Endothelial cell of umbilical vein (primary cell): ENCODE data around the gene INMT. TPM values are rescaled to one million over a fixed set of nuclear protein-coding genes. Genes with fewer than 3 reads are reported as not detected.

Source experiments
- BruUV-seq: library from RNA; stranded (reverse); fragments of 400-500 nt; replicated peaks from 2 replicates; lab custom pipeline; 2021; lab: Mats Ljungman, UMichigan
- CTCF ChIA-PET: fragments of 300-600, 350-600 bp; sonication (Branson Sonifier 250); formaldehyde crosslinking; loops from one replicate; lab custom pipeline; 2021; ENCODE audit warnings: antibody characterized with exemption, inconsistent platforms; lab: Charles Lee
- POLR2A ChIA-PET: fragments of 300-600, 350-600 bp; sonication (Branson Sonifier 250); formaldehyde crosslinking; loops from one replicate; lab custom pipeline; 2021; ENCODE audit warnings: antibody characterized with exemption, inconsistent platforms; lab: Charles Lee
- DNase-seq: peaks from one replicate; pipeline ENCODE4 v3.0.0-alpha.2; 2011; ENCODE audit warnings: low read depth, low spot score
- FAIRE-seq: peaks from 2 replicates; lab custom pipeline; 2011; peaks lifted over from hg19 to GRCh38; lab: Jason Lieb, UNC
- H2AFZ ChIP-seq: 2 replicates; pipeline ENCODE4 v1.6.0; 2012; ENCODE audit warnings: low read depth, low read length, control low read depth, inconsistent platforms
- H3K27ac ChIP-seq: 2 replicates; pipeline ENCODE4 v1.5.1; 2011; ENCODE audit warnings: low read depth, mild to moderate bottlenecking, control low read depth, low read length, moderate library complexity; ENCODE audit not compliant: insufficient read depth
- H3K27me3 ChIP-seq, 2 experiments: 2 replicates each; pipeline versions ENCODE4 v1.6.0 to v1.6.1; 2011; ENCODE audit warnings: low read length in 2 of 2, mixed read lengths in 1 of 2; ENCODE audit not compliant: control insufficient read depth in 2 of 2, insufficient read depth in 2 of 2
- H3K36me3 ChIP-seq, 2 experiments: 2 replicates in 1 of 2; 3 replicates in 1 of 2; pipeline ENCODE4 v1.5.1; 2011; ENCODE audit warnings: low read length in 2 of 2, mild to moderate bottlenecking in 1 of 2, moderate library complexity in 1 of 2; ENCODE audit not compliant: control insufficient read depth in 2 of 2, insufficient read depth in 2 of 2; ENCODE audit errors: extremely low read depth in 1 of 2
- H3K4me1 ChIP-seq: 3 replicates; pipeline ENCODE4 v1.5.1; 2011; ENCODE audit warnings: mild to moderate bottlenecking, low read length; ENCODE audit not compliant: control insufficient read depth, insufficient read depth; ENCODE audit errors: extremely low read depth
- H3K4me2 ChIP-seq: 2 replicates; pipeline ENCODE4 v1.6.1; 2011; ENCODE audit warnings: low read length, control low read depth, mixed read lengths; ENCODE audit not compliant: insufficient read depth
- H3K4me3 ChIP-seq, 3 experiments: fragments of 200-600 bp in 1 of 3; sonication (generic), shearing (Covaris generic) in 1 of 3; replicated peaks in 1 of 3; 2 replicates each; pipeline ENCODE4 v1.5.1; 2011 to 2016; ENCODE audit warnings: control low read depth in 3 of 3, low read length in 3 of 3, mild to moderate bottlenecking in 2 of 3, inconsistent platforms in 1 of 3, low read depth in 1 of 3, moderate library complexity in 1 of 3; ENCODE audit not compliant: insufficient read depth in 1 of 3
- H3K79me2 ChIP-seq: 2 replicates; pipeline ENCODE4 v1.6.0; 2012; ENCODE audit warnings: low read length, inconsistent platforms; ENCODE audit not compliant: control insufficient read depth, insufficient read depth
- H3K9ac ChIP-seq: replicated peaks from 2 replicates; pipeline ENCODE3; 2011; ENCODE audit warnings: low read length, control low read depth; ENCODE audit not compliant: insufficient read depth; ENCODE audit errors: extremely low read depth
- H3K9me1 ChIP-seq: replicated peaks from 3 replicates; pipeline ENCODE4 v1.6.0; 2011; ENCODE audit warnings: mild to moderate bottlenecking, low read length; ENCODE audit not compliant: control insufficient read depth, insufficient read depth; ENCODE audit errors: extremely low read depth
- H3K9me3 ChIP-seq: replicated peaks from 2 replicates; pipeline ENCODE4 v1.5.1; 2012; ENCODE audit warnings: low read length, inconsistent platforms; ENCODE audit not compliant: control insufficient read depth, insufficient read depth
- H4K20me1 ChIP-seq: replicated peaks from 2 replicates; pipeline ENCODE3; 2011; ENCODE audit warnings: mild to moderate bottlenecking, low read length; ENCODE audit not compliant: control insufficient read depth, insufficient read depth; ENCODE audit errors: extremely low read depth
- EZH2 ChIP-seq: IDR thresholded peaks from 2 replicates; pipeline ENCODE4 v1.6.1; 2012; ENCODE audit warnings: borderline replicate concordance, low read depth, mild to moderate bottlenecking, moderate library complexity, low read length, inconsistent platforms; ENCODE audit not compliant: severe bottlenecking
- FOS ChIP-seq: IDR thresholded peaks from 2 replicates; pipeline ENCODE4 v1.6.1; 2011; ENCODE audit warnings: mild to moderate bottlenecking, low read length, moderate library complexity, borderline replicate concordance; ENCODE audit not compliant: insufficient read depth
- GATA2 ChIP-seq: IDR thresholded peaks from 2 replicates; pipeline ENCODE4 v1.7.0; 2011; ENCODE audit warnings: low read depth, mild to moderate bottlenecking, moderate library complexity, mixed read lengths, low read length; ENCODE audit not compliant: insufficient read length, insufficient read depth
- JUN ChIP-seq: IDR thresholded peaks from 2 replicates; pipeline ENCODE4 v1.6.1; 2011; ENCODE audit warnings: borderline replicate concordance, low read depth; ENCODE audit not compliant: insufficient read length, insufficient read depth
- MYC ChIP-seq: IDR thresholded peaks from one replicate; pipeline ENCODE4 v1.6.1; 2011; ENCODE audit warnings: mild to moderate bottlenecking, low read depth, low read length
- POLR2A ChIP-seq: IDR thresholded peaks from 2 replicates; pipeline ENCODE4 v1.6.1; 2012; ENCODE audit warnings: low read depth, mild to moderate bottlenecking, control low read depth, low read length
- POLR2AphosphoS5 ChIP-seq: IDR thresholded peaks from 2 replicates; pipeline ENCODE4 v1.6.1; 2012; ENCODE audit warnings: low read depth, mild to moderate bottlenecking, control low read depth, low read length, moderate library complexity; ENCODE audit not compliant: insufficient read depth
- dilution Hi-C: fragments of 300-500 bp; cut with MboI; formaldehyde crosslinking; loops from one replicate; pipeline ENCODE4 v1.15.0; 2019; ENCODE audit warnings: low sequenced_read_pairs; ENCODE audit not compliant: extremely low pct_ligation_motif_present
- intact Hi-C: fragments of 100-400 bp; cut with micrococcal nuclease; formaldehyde crosslinking; loops from one replicate; pipeline ENCODE4 v1.10.0; 2022
- polyA plus RNA-seq, 4 experiments: library from polyadenylated mRNA; depleted of rRNA in 3 of 4; stranded (reverse) in 3 of 4; unstranded in 1 of 4; fragments of >200 nt; gene quantifications; 2 replicates each; pipeline versions ENCODE4 v1.2.1 to v1.2.3, GENCODE V29; 2011 to 2012; ENCODE audit warnings: missing spikeins in 1 of 4
- total RNA-seq: library from RNA; stranded (reverse); gene quantifications from 2 replicates; pipeline ENCODE4 v1.2.3, GENCODE V29; 2021
- TF ChIP-seq, protein P1 (sequence below): IDR thresholded peaks from 2 replicates; pipeline ENCODE4 v1.6.1; 2011; ENCODE audit not compliant: insufficient read depth, insufficient read length
- TF ChIP-seq, protein P2 (sequence below), 2 donors: IDR thresholded peaks; 1 replicate in 1 of 2; 2 replicates in 1 of 2; pipeline ENCODE4 v1.5.1; 2011; ENCODE audit warnings: low read length in 2 of 2, mild to moderate bottlenecking in 2 of 2, moderate library complexity in 2 of 2, control low read depth in 1 of 2, inconsistent platforms in 1 of 2, low read depth in 1 of 2; ENCODE audit not compliant: insufficient read depth in 1 of 2; ENCODE audit errors: extremely low read depth in 1 of 2

The INMT gene
- total and polyA plus RNA-seq, 2 donors (not counting 3 experiments of a cell fraction or from before 2014, with no cell fraction given) = not detected

DNA sequence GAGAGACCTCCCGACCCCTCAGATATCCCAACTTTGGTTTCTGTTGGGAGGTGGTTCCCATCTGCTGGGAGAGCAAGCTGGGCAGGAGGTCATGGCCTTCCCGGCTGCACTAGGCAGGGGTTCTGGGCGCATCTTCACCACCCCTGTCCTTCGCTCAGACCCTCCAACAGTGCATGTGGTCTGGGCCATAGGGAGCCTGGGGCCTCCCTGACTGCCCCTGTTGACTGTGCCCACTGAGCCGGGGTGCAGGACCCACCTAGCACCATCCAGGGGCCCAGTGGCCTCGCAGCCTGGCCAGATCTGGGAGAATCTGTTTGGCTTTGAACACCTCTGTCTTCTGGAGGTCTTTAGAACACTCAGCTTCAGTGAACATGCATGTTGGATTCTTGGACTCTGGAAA lies 18.7 kb upstream of the INMT start:
- no peaks in the 10 kb centered on the region for H3K9me1 ChIP-seq
- no peaks in the 10 kb centered on the region for H3K79me2 ChIP-seq
- H4K20me1 ChIP-seq = no peaks in the 10 kb centered on the region
- H3K9ac ChIP-seq = no peak overlapping the region
- H3K27ac ChIP-seq = no peak overlapping the region
- DNase-seq = no peak
- H3K36me3 ChIP-seq = no peaks in the 10 kb centered on the region
- intact Hi-C loops = no loop called here
- no peak for TF ChIP-seq JUN
- TF ChIP-seq, protein P1, sequence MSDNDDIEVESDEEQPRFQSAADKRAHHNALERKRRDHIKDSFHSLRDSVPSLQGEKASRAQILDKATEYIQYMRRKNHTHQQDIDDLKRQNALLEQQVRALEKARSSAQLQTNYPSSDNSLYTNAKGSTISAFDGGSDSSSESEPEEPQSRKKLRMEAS = no peak
- TF ChIP-seq MYC = no peak
- no peak for TF ChIP-seq GATA2
- no peak for TF ChIP-seq EZH2
- TF ChIP-seq, protein P2, sequence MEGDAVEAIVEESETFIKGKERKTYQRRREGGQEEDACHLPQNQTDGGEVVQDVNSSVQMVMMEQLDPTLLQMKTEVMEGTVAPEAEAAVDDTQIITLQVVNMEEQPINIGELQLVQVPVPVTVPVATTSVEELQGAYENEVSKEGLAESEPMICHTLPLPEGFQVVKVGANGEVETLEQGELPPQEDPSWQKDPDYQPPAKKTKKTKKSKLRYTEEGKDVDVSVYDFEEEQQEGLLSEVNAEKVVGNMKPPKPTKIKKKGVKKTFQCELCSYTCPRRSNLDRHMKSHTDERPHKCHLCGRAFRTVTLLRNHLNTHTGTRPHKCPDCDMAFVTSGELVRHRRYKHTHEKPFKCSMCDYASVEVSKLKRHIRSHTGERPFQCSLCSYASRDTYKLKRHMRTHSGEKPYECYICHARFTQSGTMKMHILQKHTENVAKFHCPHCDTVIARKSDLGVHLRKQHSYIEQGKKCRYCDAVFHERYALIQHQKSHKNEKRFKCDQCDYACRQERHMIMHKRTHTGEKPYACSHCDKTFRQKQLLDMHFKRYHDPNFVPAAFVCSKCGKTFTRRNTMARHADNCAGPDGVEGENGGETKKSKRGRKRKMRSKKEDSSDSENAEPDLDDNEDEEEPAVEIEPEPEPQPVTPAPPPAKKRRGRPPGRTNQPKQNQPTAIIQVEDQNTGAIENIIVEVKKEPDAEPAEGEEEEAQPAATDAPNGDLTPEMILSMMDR (IDR thresholded peaks at IDR 0.05; ENCODE audit: extremely low read depth in 1 of 2, insufficient read depth in 1 of 2, low read depth in 1 of 2, low read length in 2 of 2) = no peak
- TF ChIP-seq POLR2AphosphoS5 = no peak
- TF ChIP-seq POLR2A = no peak
- no peak for TF ChIP-seq FOS
- no peaks in the 10 kb centered on the region for H3K4me1 ChIP-seq
- peaks cover 5 to 13% of the 10 kb centered on the region in 2 experiments for H3K27me3 ChIP-seq
- POLR2A ChIA-PET = no interaction called here
- H2AFZ ChIP-seq = no peak overlapping the region
- no peak overlapping the region for H3K4me2 ChIP-seq
- dilution Hi-C loops = no loop called here
- BruUV-seq = no TSS peak
- CTCF ChIA-PET = no interaction called here
- FAIRE-seq = no peak
- no peak overlapping the region for H3K4me3 ChIP-seq
- no peaks in the 10 kb centered on the region for H3K9me3 ChIP-seq
